ENCODE measurements around the gene PDE10A.

The PDE10A gene

DNA sequence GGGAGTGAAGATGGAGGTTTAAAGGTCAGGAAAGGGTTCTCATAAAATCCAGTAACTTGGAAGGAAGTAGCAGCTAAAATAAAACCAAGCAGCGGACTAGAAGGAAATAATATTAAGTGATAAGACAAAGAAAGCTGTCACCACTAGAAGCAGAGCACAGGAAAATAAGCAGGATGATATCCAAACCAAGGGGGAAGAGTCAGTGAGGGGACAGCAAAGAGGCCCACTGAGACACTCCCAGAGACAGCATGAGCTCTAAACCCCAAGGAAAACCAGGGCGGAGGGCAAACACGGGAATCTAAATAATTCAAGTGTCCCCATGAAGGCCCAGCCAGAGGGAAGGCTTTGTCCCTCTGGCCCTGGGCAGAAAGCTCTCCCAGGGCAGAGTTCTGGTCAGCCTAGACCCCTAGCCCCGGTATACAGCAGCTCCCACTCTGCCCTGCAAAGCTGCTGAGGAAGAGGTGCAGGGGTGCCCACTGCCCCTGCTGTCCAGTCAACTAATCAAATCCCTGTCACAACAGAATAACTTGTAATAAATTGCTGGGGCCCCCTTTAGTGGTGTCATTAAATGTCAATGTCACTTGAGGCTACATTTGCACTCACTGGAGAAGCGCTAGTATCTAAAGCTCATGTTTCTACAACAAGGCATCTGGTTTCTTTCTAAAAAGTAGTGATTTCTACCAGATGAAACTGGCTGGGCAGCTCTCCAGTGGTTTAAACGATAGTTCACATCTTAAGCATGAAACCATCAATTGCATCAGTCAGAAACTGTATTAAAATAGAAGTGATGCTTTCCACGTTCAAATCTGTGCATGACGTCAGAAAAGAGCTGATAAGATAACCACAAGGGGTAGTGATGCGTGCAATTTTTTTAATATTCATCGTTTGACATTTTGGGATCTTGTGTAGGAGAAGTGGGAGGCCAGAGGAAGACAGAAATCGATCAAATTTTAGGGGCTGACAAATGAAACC, 13.6 kb downstream of the PDE10A start:
- H3K4me3 ChIP-seq (replicated peaks; ENCODE audit: low read depth, low read length) = no peak overlapping the region

DNA sequence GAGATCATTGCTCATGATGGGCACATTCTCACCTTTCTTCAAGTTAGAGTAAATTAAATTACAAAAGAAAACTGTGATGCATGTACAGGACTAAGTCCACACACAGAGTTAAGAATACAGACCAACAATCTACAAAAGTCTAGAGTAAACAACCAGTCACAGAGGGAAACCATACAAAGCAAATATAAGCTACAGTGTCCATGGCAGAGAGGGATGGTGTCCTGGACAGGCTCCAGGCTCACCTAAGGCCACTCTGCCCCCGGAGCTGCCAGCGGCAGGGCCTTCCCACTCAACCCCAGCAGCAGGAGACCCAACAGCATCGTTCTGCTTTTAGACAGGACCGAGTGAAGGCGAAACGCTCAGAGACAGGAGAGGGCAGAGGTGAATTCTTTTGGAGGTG, 16.0 kb downstream of the PDE10A start:
- TF ChIP-seq, protein P1, sequence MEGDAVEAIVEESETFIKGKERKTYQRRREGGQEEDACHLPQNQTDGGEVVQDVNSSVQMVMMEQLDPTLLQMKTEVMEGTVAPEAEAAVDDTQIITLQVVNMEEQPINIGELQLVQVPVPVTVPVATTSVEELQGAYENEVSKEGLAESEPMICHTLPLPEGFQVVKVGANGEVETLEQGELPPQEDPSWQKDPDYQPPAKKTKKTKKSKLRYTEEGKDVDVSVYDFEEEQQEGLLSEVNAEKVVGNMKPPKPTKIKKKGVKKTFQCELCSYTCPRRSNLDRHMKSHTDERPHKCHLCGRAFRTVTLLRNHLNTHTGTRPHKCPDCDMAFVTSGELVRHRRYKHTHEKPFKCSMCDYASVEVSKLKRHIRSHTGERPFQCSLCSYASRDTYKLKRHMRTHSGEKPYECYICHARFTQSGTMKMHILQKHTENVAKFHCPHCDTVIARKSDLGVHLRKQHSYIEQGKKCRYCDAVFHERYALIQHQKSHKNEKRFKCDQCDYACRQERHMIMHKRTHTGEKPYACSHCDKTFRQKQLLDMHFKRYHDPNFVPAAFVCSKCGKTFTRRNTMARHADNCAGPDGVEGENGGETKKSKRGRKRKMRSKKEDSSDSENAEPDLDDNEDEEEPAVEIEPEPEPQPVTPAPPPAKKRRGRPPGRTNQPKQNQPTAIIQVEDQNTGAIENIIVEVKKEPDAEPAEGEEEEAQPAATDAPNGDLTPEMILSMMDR (IDR thresholded peaks at IDR 0.05; ENCODE audit: low read length, missing control alignments) = no peak
- DNase-seq (ENCODE audit: low read depth) = no peak
- H3K4me3 ChIP-seq (replicated peaks; ENCODE audit: low read depth, low read length) = no peak overlapping the region

More for the DNA sequence above, 13.6 kb downstream of the PDE10A start:
- TF ChIP-seq, protein P1 (IDR thresholded peaks at IDR 0.05; ENCODE audit: low read length, missing control alignments) = no peak
- DNase-seq (ENCODE audit: low read depth) = peak; percentile 97

DNA sequence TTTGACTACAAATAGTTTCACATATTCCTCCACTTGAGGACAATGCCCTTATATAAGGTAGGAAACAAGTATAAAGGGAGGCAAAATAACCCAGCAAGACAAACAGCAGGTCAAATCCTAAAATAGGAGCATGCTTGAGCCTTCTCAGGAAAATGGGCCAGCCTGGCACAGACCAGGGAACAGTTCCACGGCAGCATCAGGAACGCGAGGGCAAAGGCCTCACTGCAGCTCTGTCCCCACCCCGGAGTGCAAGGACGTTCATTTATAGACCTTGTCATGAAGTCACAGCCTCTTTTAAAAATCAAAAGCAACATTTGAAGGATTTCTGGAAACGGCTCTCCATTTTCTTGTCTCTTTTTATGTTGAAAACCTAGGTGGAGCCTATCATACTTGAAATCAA, 17.1 kb downstream of the PDE10A start:
- TF ChIP-seq, protein P1 (IDR thresholded peaks at IDR 0.05; ENCODE audit: low read length, missing control alignments) = no peak
- no peak for DNase-seq (ENCODE audit: low read depth)
- no peak overlapping the region for H3K4me3 ChIP-seq (replicated peaks; ENCODE audit: low read depth, low read length)

DNA sequence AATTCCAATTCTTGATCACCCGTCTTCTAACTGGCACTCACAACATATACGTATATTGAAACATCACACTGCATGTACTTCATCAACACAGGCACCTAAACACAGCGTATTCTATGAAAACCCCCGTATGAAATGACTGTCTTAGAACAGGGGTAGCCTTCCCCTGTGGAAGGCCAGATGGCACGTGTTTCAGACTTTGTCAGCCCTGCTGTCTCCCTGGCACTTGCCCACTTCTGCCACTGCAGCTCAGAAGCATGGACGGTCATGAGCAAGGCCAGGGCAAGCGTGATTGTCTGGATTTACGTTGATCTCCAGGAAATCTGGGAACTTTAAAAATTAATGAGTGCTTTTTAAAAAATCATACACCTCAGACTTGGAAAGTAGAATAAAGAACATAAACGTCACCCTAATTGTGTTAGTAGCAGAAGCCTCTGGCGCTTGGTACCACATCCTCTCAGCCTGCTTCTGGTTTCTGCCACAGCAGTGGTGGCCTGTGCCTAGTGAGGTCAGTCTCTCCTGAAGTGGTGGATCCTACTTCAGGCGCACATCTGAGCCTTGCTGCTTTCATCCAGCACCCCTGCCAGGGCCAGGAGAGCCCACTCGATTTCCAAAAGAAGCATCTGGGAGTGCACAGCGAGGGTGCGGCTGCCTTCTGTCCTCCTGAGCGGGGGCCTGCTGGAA, 18.3 kb downstream of the PDE10A start:
- H3K4me3 ChIP-seq (replicated peaks; ENCODE audit: low read depth, low read length) = no peak overlapping the region
- TF ChIP-seq, protein P1 (IDR thresholded peaks at IDR 0.05; ENCODE audit: low read length, missing control alignments) = no peak
- no peak for DNase-seq (ENCODE audit: low read depth)

DNA sequence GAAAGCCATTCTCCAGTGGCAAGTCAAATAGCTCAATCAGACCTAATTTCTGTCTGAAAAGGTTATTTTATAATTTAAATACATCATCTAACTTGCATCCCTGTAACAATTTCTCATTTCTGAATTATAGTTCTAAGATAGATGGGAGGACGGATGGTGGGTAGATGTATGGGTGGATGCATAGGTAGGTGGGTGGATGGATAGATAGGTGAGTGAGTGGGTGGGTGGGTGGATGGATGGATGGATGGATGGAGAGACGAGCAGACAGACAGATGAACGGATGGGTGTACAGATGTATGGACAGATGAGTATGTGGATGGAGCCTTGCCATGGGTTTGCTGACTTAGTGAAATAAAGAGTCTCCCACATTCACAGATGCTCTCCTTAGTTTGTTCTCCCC, 20.0 kb downstream of the PDE10A start:
- TF ChIP-seq, protein P1 (IDR thresholded peaks at IDR 0.05; ENCODE audit: low read length, missing control alignments) = no peak
- H3K4me3 ChIP-seq (replicated peaks; ENCODE audit: low read depth, low read length) = no peak overlapping the region
- DNase-seq (ENCODE audit: low read depth) = no peak

DNA sequence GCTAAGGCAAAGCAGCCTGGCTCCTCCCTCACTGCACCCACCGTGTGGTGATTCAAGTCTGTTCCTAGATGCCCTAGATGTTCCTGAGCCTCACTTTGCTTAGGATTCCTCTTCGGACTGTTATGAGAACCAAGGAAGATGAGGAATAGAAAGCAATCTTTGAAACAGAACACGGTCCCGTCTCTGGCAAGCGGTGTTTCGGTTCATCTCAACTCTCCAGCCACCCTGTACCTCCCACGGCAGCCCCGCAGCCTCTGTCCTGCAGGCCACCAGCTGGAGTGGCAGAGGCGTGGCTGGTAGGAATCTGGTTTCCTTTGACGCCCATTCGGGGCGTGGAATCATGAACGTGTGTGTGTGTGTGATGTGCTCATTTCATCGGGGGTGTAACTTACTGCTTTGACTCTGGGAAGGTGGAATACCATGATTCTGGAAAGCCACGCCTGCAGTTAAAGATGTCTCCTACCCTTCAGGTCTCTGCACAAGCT, 21.3 kb downstream of the PDE10A start:
- no peak overlapping the region for H3K4me3 ChIP-seq (replicated peaks; ENCODE audit: low read depth, low read length)

More for the DNA sequence above, 21.3 kb downstream of the PDE10A start:
- no peak for DNase-seq (ENCODE audit: low read depth)
- TF ChIP-seq, protein P1 (IDR thresholded peaks at IDR 0.05; ENCODE audit: low read length, missing control alignments) = no peak

Data from fibroblast of pulmonary artery (primary cell).